Uterine smooth muscle cell (primary cell): ENCODE results near the gene EIF5B. TPM values are rescaled to one million over a fixed set of nuclear protein-coding genes. Genes with fewer than 3 reads are reported as not detected.

Source experiments
- total RNA-seq: library from RNA; depleted of rRNA; stranded (reverse); fragments of >200 nt; gene quantifications from 2 replicates; pipeline ENCODE4 v1.2.3, GENCODE V29; 2014

EIF5B gene, protein sequence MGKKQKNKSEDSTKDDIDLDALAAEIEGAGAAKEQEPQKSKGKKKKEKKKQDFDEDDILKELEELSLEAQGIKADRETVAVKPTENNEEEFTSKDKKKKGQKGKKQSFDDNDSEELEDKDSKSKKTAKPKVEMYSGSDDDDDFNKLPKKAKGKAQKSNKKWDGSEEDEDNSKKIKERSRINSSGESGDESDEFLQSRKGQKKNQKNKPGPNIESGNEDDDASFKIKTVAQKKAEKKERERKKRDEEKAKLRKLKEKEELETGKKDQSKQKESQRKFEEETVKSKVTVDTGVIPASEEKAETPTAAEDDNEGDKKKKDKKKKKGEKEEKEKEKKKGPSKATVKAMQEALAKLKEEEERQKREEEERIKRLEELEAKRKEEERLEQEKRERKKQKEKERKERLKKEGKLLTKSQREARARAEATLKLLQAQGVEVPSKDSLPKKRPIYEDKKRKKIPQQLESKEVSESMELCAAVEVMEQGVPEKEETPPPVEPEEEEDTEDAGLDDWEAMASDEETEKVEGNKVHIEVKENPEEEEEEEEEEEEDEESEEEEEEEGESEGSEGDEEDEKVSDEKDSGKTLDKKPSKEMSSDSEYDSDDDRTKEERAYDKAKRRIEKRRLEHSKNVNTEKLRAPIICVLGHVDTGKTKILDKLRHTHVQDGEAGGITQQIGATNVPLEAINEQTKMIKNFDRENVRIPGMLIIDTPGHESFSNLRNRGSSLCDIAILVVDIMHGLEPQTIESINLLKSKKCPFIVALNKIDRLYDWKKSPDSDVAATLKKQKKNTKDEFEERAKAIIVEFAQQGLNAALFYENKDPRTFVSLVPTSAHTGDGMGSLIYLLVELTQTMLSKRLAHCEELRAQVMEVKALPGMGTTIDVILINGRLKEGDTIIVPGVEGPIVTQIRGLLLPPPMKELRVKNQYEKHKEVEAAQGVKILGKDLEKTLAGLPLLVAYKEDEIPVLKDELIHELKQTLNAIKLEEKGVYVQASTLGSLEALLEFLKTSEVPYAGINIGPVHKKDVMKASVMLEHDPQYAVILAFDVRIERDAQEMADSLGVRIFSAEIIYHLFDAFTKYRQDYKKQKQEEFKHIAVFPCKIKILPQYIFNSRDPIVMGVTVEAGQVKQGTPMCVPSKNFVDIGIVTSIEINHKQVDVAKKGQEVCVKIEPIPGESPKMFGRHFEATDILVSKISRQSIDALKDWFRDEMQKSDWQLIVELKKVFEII
- total RNA-seq: 28.1 and 37.7 TPM in 2 replicates

DNA sequence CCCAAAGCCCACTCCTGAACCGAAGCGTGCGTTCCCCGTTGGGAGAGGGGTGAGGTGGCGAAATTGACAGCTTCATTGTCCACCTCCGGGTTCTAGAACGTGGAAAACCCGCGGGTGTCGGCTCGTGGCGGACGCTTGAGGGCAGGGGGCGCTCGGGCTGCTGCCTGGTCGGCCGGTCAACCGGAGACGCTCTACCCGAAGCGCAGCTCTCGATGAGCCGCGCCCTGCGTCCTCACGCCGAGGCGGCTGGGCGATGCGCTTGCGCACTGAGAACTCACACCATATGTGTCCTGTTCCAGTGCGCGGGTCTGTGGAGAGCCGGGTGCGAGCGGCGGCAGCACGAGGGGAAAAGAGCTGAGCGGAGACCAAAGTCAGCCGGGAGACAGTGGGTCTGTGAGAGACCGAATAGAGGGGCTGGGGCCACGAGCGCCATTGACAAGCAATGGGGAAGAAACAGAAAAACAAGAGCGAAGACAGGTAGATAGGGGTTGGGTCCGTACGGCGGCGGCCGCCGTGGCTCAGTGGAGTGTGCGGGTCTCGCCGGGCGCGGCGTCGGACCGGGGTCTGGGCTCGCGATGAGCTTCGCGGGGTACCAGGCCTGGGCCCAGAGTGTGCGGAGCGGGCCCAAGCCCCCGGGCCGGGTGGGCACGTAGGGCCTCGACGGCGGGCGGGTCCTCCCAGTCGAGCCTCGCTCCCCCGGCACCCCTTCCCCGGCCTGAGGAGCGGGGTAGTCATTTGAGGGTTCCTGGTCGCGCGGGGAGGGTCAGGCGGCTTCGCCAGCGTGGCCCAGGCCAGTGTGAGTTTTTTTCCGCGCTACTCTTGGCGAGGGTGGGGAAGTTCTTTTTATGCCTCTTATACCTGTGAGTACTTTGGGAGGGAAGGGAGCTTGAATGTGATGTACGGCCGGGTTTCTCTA, at the start of gene EIF5B:
Gene EIF5B, plus strand, starts transcription at position 277 of the 916 bp plus-strand sequence. Its CDS starts 166 bp downstream, at position 443.

DNA sequence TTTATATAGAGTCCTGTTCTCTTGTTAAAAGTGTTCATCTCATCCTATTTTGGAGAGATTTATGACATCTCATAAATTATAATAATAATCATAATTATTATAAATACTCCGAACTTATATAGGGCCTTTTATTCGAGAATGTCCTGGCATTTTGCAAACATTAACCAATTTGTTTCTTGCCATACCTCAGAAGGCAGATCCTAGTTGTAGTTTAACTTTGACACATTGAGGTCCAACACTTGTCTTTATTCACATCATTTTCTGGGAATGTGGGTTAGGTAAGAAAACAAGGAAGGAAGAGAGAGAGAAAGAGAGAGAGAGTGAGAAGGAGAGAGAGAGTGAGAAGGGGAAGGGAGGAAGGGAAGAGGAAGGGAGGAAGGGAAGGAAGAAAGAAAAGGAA, 36.1 kb upstream of the EIF5B start, which contains the start of gene LYG1:
Gene LYG1, minus strand, starts transcription at position 101 of the 400 bp plus-strand sequence. CDS start 5,527 bp downstream, outside the sequence.

GRCh38 chr2:99335911-99336803, 1.0 kb upstream of the EIF5B start, which contains the start of gene TXNDC9:
Gene TXNDC9, minus strand, starts transcription at chr2:99336333. Its CDS starts 3,123 bp downstream, at chr2:99333210.

Other genes with a start within 250 kb of the EIF5B start
- not detected in 2 replicates for gene C2orf15, start 195.7 kb upstream of the EIF5B start, total RNA-seq
- 3.7 and 5.1 TPM in 2 replicates for gene TSGA10, start 182.4 kb upstream of the EIF5B start, total RNA-seq
- 5.4 and 7.4 TPM in 2 replicates for gene LIPT1, start 182.4 kb upstream of the EIF5B start, total RNA-seq
- gene MITD1, start 156.3 kb upstream of the EIF5B start, total RNA-seq: 32.1 and 40.6 TPM in 2 replicates
- gene MRPL30, start 156.2 kb upstream of the EIF5B start, total RNA-seq: 31.1 and 35.9 TPM in 2 replicates
- gene LYG2, start 81.7 kb upstream of the EIF5B start, total RNA-seq: not detected in 2 replicates
- 0.22 and 0.50 TPM in 2 replicates for gene LYG1, start 36.2 kb upstream of the EIF5B start, total RNA-seq
- 73.5 and 93.4 TPM in 2 replicates for gene TXNDC9, start 1.1 kb upstream of the EIF5B start, total RNA-seq
- gene REV1, start 152.6 kb downstream of the EIF5B start, total RNA-seq: 36.1 and 42.9 TPM in 2 replicates